ENCODE data around the gene EMC9. TPM values are rescaled to one million over a fixed set of nuclear protein-coding genes. Genes with fewer than 3 reads are reported as not detected.

EMC9 gene
- polyA plus RNA-seq, 1 donor (not counting 4 experiments of a cell fraction or from before 2014, with no cell fraction given), result 11.0 TPM

DNA sequence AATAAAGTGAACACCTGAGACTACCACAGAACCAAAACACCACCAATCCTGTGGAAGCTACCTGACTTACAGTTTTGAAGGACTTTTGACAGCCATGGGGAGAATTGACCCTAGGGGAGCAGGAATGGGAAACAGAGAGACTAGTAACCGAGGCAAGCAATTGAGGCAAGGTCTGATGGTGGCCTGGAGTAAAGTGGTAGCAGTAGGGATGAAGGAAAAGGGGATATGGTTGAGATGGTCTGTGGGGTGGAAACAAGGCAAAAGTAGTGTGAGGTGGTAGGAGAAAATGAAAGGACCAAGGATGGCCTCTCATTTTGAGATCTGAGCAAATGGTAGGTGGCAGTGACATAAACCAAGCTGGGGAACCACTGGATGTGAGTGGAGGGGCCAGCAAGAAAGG is 15.4 kb upstream of the EMC9 start:
- H3K4me2 ChIP-seq (ENCODE audit: control insufficient read depth, extremely low read depth, insufficient read depth, low read depth, low read length), result no peak overlapping the region
- H3K27ac ChIP-seq (ENCODE audit: control insufficient read depth, insufficient read depth, low read length), result no peak overlapping the region
- no peak overlapping the region for H2AFZ ChIP-seq (ENCODE audit: control insufficient read depth, low read length)
- H3K9me1 ChIP-seq (ENCODE audit: control insufficient read depth, extremely low read depth, insufficient read depth, low read length), result no peaks in the 10 kb centered on the region
- no peak overlapping the region for H3K4me3 ChIP-seq (ENCODE audit: control insufficient read depth in 2 of 3, extremely low read depth in 1 of 3, insufficient read depth in 2 of 3, low read depth in 1 of 3, low read length in 3 of 3)
- no peak for FAIRE-seq
- DNase-seq (ENCODE audit: low read depth, low spot score), result no peak
- dilution Hi-C loops (cut with MboI; ENCODE audit: extremely low pct_ligation_motif_present, low sequenced_read_pairs), result no loop called here
- H3K27me3 ChIP-seq (ENCODE audit: control insufficient read depth, extremely low read depth, insufficient read depth, low read length), result no peaks in the 10 kb centered on the region
- H3K9me3 ChIP-seq (ENCODE audit: control insufficient read depth, low read depth, low read length), result no peaks in the 10 kb centered on the region
- no peaks in the 10 kb centered on the region for H4K20me1 ChIP-seq (ENCODE audit: control insufficient read depth, extremely low read depth, insufficient read depth, low read length)
- TF ChIP-seq CTCF (optimal IDR thresholded peaks at IDR 0.05 in 1 of 3, IDR thresholded peaks at IDR 0.05 in 1 of 3, conservative IDR thresholded peaks at IDR 0.05 in 1 of 3; ENCODE audit: extremely low read depth in 1 of 3, insufficient read depth in 2 of 3, low read length in 3 of 3) (no peak), EZH2 (IDR thresholded peaks at IDR 0.05; ENCODE audit: low read length) (no peak)
- peaks cover 10% of the 10 kb centered on the region for H3K79me2 ChIP-seq (ENCODE audit: control insufficient read depth, insufficient read depth, low read length)
- H3K4me1 ChIP-seq (ENCODE audit: control insufficient read depth, extremely low read depth, insufficient read depth, low read length), result peaks cover 11% of the 10 kb centered on the region
- H3K36me3 ChIP-seq (ENCODE audit: control insufficient read depth in 2 of 2, extremely low read depth in 1 of 2, insufficient read depth in 2 of 2, low read length in 2 of 2), result peaks cover 36 to 46% of the 10 kb centered on the region in 2 experiments
- no peak overlapping the region for H3K9ac ChIP-seq (ENCODE audit: control insufficient read depth, extremely low read depth, insufficient read depth, low read length)

- no peak overlapping the region for H3K4me2 ChIP-seq (ENCODE audit: control insufficient read depth, extremely low read depth, insufficient read depth, low read depth, low read length)
- H3K9ac ChIP-seq (ENCODE audit: control insufficient read depth, extremely low read depth, insufficient read depth, low read length), result no peak overlapping the region
- H4K20me1 ChIP-seq (ENCODE audit: control insufficient read depth, extremely low read depth, insufficient read depth, low read length), result no peaks in the 10 kb centered on the region
- no peaks in the 10 kb centered on the region for H3K4me1 ChIP-seq (ENCODE audit: control insufficient read depth, extremely low read depth, insufficient read depth, low read length)
- DNase-seq (ENCODE audit: low read depth, low spot score) (no peak), FAIRE-seq (no peak)
- H3K27ac ChIP-seq (ENCODE audit: control insufficient read depth, insufficient read depth, low read length), result no peak overlapping the region
- dilution Hi-C loops (cut with MboI; ENCODE audit: extremely low pct_ligation_motif_present, low sequenced_read_pairs), result no loop called here
- no peak overlapping the region for H2AFZ ChIP-seq (ENCODE audit: control insufficient read depth, low read length)
- no peaks in the 10 kb centered on the region for H3K9me3 ChIP-seq (ENCODE audit: control insufficient read depth, low read depth, low read length)
- H3K4me3 ChIP-seq (ENCODE audit: control insufficient read depth in 2 of 3, extremely low read depth in 1 of 3, insufficient read depth in 2 of 3, low read depth in 1 of 3, low read length in 3 of 3), result no peak overlapping the region
- no peak for TF ChIP-seq EZH2 (IDR thresholded peaks at IDR 0.05; ENCODE audit: low read length)
- peaks cover 14% of the 10 kb centered on the region for H3K79me2 ChIP-seq (ENCODE audit: control insufficient read depth, insufficient read depth, low read length)
- H3K27me3 ChIP-seq (ENCODE audit: control insufficient read depth, extremely low read depth, insufficient read depth, low read length), result no peaks in the 10 kb centered on the region
- H3K9me1 ChIP-seq (ENCODE audit: control insufficient read depth, extremely low read depth, insufficient read depth, low read length), result no peaks in the 10 kb centered on the region
- H3K36me3 ChIP-seq (ENCODE audit: control insufficient read depth in 2 of 2, extremely low read depth in 1 of 2, insufficient read depth in 2 of 2, low read length in 2 of 2), result peaks cover 46 to 52% of the 10 kb centered on the region in 2 experiments
Observed at GRCh38 chr14:24155100-24155499, 13.7 kb upstream of the EMC9 start.

GRCh38 chr14:24151404-24152080 is 10.2 kb upstream of the EMC9 start:
- Histone ChIP-seq H2AFZ (ENCODE audit: control insufficient read depth, low read length) (no peak overlapping the region), H3K27me3 (ENCODE audit: control insufficient read depth, extremely low read depth, insufficient read depth, low read length) (no peaks in the 10 kb centered on the region), H3K79me2 (ENCODE audit: control insufficient read depth, insufficient read depth, low read length) (peaks cover 42% of the 10 kb centered on the region), H3K36me3 (ENCODE audit: control insufficient read depth in 2 of 2, extremely low read depth in 1 of 2, insufficient read depth in 2 of 2, low read length in 2 of 2) (peaks cover 40 to 56% of the 10 kb centered on the region in 2 experiments), H4K20me1 (ENCODE audit: control insufficient read depth, extremely low read depth, insufficient read depth, low read length) (no peaks in the 10 kb centered on the region), H3K9ac (ENCODE audit: control insufficient read depth, extremely low read depth, insufficient read depth, low read length) (no peak overlapping the region), H3K9me1 (ENCODE audit: control insufficient read depth, extremely low read depth, insufficient read depth, low read length) (no peaks in the 10 kb centered on the region), H3K4me3 (ENCODE audit: control insufficient read depth in 2 of 3, extremely low read depth in 1 of 3, insufficient read depth in 2 of 3, low read depth in 1 of 3, low read length in 3 of 3) (no peak overlapping the region), H3K9me3 (ENCODE audit: control insufficient read depth, low read depth, low read length) (no peaks in the 10 kb centered on the region), H3K4me2 (ENCODE audit: control insufficient read depth, extremely low read depth, insufficient read depth, low read depth, low read length) (no peak overlapping the region), H3K27ac (ENCODE audit: control insufficient read depth, insufficient read depth, low read length) (no peak overlapping the region), H3K4me1 (ENCODE audit: control insufficient read depth, extremely low read depth, insufficient read depth, low read length) (peaks cover 11% of the 10 kb centered on the region)
- DNase-seq (ENCODE audit: low read depth, low spot score) (no peak), FAIRE-seq (no peak)
- TF ChIP-seq CTCF (optimal IDR thresholded peaks at IDR 0.05 in 1 of 3, IDR thresholded peaks at IDR 0.05 in 1 of 3, conservative IDR thresholded peaks at IDR 0.05 in 1 of 3; ENCODE audit: extremely low read depth in 1 of 3, insufficient read depth in 2 of 3, low read length in 3 of 3) (no peak), EZH2 (IDR thresholded peaks at IDR 0.05; ENCODE audit: low read length) (no peak)
- dilution Hi-C loops (cut with MboI; ENCODE audit: extremely low pct_ligation_motif_present, low sequenced_read_pairs), result no loop called here
